ENCODE results near the gene CFAP47.

- no peak for TF ChIP-seq CTCF (IDR thresholded peaks at IDR 0.05)
- no peak for TF ChIP-seq TP53 (CRISPR knock-in tag; IDR thresholded peaks at IDR 0.05)
- no peak for TF ChIP-seq ZNF512 (CRISPR knock-in tag; IDR thresholded peaks at IDR 0.05; ENCODE audit: borderline replicate concordance)
- no peak for TF ChIP-seq CBFB (CRISPR knock-in tag; IDR thresholded peaks at IDR 0.05; ENCODE audit: low read depth)
- TF ChIP-seq CREB1 (CRISPR knock-in tag; IDR thresholded peaks at IDR 0.05): no peak
- TF ChIP-seq NR3C1 (CRISPR knock-in tag; conservative IDR thresholded peaks at IDR 0.05; ENCODE audit: low read depth): no peak
- TF ChIP-seq MAX (CRISPR knock-in tag; IDR thresholded peaks at IDR 0.05): no peak
- no peak for TF ChIP-seq SMAD3 (CRISPR knock-in tag; IDR thresholded peaks at IDR 0.05; ENCODE audit: borderline replicate concordance)
Observed at GRCh38 chrX:35880601-35881000, 38.9 kb upstream of the CFAP47 start.
